ENCODE results near the gene MAD1L1.
"Not testable (repeated sequence)": the region's sequence is repeated elsewhere in the genome, so short reads cannot be mapped to it uniquely, and the experiment has no call there.

MAD1L1 gene

DNA sequence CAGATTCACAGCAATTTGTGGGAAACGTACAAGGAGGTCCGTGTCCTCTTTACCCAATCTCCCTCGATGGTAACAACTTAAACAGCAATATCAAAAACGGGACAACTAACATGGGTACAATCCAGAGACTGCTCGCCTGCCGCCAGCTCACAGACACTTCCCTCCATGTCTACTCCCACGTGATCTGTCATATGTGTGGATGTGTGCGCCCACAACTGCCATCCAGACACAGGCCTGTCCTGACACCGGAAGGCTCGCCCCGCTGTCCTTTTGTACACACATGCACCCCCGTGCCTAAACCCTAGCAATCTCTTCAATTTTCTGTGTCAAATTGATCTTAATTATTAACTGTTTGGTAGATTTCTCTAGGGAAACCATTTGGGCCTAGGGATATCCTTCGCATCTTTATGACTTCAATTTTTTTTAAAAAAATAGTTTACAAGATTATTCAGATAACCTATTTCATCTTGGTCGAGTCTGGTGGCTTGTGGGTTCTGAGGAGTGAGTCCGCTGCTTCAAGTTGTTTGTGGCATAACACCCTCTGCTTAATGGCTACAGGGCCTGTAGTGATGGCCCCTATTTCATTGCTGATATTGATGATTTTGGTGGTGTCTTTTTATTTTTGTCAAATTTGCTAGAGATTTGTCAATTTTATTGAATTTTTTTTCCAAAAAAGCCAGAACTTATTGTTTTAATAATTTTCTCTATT lies 260.6 kb downstream of the MAD1L1 start:
- DNase-seq (ENCODE audit: low read depth) = no peak

DNA sequence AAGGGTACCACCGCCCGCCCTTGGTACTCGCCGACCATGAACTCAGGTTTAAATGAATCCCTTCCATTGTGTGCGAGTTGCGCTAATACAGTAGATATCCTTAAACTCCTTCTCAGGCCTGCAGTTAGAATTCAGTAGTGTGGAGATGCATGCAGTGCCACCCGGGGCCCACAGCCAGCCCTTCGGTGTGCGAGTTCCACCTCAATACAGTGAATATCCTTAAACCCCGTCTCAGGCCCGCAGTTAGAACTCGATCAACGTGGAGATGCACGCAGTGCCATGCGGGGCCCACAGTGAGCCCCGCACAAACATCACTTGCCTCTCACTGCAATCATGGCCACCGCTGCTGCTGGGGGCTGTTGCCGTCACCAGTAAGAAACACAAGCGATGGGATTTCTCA lies 261.9 kb downstream of the MAD1L1 start:
- no peak for DNase-seq (ENCODE audit: low read depth)

DNA sequence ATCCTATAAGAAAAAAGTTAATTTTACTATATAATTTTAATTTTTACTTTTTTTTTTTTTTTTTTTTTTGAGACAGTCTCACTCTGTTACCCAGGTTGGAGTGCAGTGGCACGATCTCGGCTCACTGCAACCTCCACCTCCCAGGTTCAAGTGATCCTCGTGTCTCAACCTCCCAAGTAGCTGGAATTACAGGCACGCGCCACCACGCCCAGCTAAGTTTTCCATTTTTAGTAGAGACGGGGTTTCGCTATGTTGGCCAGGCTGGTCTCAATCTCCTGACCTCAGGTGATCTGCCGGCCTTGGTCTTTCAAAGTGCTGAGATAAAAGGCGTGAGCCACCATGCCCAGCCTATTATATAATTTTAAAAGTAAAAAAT lies 262.5 kb downstream of the MAD1L1 start:
- DNase-seq (ENCODE audit: low read depth) = not testable (repeated sequence)

DNA sequence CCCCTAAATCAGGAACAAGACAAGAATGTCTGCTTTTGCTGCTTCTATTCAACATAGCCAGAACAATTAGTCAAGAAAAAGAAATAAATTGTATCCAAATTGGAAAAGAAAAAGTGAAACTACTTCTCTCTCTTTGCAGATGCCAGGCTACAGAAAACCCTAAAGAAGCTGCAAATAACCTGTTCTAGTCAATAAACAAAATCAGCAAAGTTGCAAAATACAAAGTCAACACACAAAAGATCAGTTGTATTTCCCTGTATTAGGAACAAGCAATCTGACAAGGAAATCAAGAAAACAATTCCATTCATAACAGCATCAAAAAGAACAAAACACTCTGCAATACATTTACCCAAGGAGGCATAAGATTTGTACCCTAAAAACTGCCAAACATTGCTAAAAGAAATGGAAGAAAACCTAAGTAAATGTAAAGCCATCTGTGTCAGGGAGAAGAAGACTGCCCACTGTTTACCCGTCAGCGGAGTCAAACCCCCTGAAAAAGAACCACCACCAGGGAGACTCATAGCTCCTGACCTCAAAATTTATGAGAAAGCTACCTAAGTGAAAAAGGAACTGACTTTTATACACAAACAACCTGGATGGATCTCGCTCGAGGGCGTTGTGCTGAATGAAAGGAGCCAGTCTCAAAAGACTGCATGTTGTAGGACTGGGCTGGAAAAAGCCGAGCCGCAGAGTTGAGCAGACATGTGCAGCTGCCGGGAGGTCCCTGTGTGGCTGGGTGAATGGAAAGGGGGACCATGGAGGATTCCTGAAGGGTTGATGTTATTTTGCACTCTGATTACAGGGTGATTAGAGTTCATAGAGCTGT lies 263.1 kb downstream of the MAD1L1 start:
- DNase-seq (ENCODE audit: low read depth) = no peak

DNA sequence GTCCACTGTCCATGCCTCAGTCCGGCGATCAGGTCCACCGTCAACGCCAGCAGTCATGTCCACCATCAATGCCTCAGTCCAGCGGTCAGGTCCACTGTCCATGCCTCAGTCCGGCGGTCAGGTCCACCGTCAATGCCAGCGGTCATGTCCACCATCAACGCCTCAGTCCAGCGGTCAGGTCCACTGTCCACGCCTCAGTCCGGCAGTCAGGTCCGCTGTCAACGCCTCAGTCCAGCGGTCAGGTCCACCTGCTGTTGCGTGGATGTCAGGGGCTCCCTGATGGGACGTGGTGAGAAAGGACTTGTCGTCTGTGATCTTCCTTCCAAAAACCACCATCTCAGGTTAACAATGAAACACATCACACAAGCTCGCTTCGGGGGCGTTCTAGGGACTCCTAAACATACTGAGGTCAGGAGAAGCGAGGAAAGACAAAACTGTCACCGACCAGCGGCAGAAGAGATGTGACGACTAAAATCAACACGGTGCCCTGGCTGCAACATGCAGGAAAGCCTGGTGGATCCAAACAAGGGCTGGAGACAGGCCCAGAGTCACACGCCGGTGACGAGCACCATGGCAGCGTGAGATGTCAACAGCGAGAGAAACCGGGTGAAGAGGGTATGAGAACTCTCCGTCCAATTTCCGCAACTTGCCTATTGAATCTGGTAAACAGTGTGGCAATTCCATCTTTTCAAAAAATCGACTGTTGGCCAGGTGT lies 264.2 kb downstream of the MAD1L1 start:
- DNase-seq (ENCODE audit: low read depth) = no peak

DNA sequence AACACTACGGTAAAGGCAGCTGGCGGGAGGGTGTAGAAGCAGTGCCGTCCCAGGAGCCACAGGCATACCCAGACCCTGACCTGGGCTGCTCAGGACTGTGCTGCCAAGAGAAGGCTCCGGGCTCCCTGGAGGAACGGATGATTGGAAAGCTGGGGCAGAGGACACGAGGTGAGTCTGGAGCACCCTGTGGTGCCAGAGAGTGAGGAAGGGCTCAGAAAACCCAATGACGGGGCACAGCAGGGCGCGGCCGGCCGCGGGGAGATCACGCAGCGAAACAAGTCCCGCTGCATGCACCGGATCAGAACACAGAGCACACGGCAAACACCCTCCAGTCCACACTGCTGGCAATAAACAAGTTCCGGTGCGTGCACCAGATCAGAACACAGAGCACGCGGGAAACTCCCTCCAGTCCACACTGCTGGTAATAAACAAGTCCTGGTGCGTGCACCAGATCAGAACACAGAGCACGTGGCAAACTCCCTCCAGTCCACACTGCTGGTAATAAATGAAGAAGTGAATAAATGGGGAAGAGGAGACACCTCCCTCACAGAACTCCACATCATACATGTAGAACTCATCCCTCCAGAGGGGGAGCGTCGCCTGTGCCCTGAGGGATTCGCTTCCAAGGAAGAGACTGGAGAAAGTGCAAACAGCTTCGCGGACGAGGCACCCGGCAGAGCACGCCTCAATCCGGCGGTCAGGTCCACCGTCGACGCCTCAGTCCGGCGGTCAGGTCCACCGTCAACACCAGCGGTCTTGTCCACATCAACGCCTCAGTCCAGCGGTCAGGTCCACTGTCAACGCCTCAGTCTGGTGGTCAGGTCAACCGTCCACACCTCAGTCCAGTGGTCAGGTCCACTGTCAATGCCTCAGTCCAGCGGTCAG lies 265.0 kb downstream of the MAD1L1 start:
- no peak for DNase-seq (ENCODE audit: low read depth)

DNA sequence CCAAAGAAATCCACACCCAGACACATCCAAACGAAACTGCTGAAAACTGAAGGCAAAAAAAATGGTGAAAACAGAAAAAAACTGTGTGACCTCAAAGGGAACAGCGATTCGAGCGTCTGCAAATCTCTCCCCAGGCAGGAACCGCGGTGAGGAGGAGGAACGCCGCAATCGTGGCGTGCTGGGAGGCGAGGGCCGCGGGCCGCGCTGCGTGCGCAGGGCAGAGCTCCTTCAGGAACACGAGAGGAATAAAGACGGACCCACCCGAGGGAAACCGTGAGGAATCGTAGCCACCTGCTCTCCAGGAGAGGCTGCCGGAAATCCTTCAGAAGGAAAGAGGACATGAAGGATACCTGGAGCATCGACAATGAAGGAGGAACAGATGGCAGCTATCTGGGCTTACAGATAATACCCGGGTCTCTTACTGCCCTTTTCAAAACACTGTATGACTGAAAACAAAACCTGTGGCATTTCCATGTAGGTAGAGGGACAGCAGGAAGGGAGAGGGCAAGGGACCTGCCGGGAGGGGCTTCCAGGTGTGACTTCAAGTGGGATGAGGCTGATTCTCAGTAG lies 266.0 kb downstream of the MAD1L1 start:
- no peak for DNase-seq (ENCODE audit: low read depth)

DNA sequence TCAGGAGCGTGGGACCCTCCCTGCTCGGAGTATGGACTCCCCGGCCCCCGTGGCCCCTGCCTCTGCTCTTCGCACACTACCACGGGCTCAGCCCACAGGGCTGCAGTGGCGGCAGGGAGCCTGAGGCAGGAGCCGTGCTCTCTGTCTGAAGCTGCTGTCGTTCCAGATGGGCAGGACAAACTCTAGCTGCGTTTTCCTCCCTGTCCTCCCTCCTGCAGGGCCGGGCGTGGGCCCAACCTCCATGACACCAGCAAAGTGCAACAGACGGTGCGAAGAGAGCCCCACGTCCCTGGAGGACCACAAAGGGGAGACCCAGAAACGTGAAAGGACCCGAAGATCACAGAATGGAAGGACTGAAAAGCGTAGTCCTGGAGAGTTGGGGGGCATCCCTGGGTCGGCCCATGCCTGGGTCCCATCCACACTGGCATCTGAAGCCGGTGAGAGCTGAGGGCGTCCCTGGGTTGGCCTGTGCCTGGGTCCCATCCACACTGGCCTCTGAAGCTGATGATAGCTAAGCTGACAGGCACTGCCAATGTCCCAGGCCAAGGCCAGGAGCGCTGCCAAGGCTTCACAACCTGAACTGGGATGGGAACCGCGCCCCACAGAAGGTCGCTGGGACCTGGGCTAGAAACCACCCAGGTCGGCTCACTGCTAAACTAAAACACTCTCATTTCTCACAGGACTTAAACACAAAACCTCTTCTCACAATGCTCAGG lies 267.0 kb downstream of the MAD1L1 start:
- no peak for DNase-seq (ENCODE audit: low read depth)

DNA sequence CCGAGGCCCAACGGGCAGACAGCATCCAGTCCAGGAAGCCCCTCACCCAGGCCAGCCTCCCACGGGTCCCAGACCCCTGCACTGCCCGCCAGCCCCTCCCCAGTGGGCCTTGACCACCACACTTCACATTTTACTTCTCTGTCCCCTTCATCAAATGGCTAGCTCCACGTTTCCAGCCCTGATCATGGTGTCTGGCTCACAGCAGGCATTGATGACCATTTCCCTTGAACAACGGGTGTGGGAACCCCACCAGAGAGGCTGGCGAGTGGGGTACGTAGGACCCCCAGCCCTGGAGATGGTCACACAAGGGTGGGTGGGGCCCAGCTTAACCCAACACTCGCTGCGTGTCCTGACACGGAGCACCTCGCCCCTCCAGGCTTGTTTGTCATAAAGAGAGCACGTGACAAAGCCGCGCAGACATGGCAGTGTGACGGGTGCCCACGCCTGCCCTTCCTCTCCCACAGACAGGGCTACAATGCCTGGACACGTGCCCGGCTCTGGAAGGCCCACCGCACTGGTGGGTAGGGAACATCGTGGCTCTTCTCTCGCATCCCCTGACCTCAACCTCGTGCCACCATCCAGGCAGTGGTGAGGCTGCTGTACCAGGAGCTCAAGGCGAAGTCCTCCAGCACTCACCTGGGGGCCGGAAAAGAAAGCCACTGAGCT lies 267.7 kb downstream of the MAD1L1 start:
- no peak for DNase-seq (ENCODE audit: low read depth)

DNA sequence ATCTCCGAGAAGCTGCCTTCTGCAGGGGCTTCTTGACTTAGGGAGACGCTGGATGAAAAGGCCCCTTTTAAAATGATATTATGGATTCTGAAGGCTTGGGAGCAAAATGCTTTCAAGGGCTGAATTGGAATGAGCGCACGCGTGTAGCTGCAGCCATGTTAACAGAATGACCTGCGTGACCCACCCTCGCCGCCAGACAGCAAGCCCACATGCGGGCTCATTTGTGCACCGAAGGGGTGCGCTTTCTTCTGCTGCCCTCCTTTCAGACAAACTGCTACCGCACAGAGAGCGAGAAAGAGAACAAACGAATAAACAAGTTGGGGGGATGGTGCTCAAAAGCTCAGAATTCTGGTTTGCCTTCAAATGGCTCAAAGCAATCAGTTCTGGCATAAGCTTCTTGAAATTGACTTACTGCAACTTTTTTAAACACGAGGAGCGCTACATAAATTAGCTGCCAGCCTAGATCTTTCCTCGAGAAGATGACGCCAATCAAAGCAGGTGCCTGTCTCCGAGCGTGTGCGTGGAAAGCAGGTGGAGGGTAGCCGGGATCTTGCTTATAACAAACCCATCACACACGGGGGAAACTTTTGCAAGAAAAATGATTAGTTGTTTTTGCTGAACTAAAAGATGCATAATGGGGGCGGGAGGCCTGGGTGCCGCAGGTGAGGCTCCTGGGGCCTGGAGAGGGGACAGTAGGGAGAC lies 268.4 kb downstream of the MAD1L1 start:
- DNase-seq (ENCODE audit: low read depth) = no peak

DNA sequence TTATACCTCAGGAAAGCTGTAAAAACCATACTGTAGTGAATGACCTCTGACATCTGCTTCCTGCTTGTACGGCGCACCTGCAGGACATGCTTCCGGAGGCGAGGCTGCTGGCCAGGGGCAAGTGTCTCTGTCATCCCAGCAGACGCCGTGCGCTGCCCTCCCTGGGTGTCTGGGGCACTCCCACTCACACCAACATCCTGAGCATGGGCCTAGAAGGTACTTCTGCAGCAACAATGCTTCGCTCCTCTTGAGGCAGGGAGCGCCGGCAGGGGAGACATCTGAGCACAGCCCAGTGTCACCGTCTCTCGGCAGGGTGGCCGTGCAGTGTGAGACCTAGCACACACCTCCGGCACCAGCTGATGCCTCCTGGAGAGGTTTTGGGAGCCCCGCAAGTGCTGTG lies 269.2 kb downstream of the MAD1L1 start:
- no peak for DNase-seq (ENCODE audit: low read depth)

DNA sequence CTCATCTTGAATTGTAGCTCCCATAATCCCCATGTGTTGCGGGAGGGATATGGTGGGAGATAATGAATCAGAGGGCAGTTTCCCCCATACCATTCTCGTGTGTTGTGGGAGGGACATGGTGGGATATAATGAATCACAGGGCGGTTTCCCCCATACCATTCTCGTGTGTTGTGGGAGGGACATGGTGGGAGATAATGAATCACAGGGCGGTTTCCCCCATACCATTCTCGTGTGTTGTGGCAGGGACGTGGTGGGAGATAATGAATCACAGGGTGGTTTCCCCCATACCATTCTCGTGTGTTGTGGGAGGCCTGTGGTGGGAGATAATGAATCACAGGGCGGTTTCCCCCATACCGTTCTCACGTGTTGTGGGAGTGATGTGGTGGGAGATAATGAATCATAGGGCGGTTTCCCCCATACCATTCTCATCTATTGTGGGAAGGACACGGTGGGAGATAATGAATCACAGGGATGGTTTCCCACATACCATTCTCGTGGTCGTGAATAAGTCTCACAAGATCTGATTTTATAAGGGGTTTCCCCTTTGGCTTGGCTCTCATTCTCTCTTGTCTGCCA lies 271.0 kb downstream of the MAD1L1 start:
- peak; percentile 31 for DNase-seq (ENCODE audit: low read depth)

DNA sequence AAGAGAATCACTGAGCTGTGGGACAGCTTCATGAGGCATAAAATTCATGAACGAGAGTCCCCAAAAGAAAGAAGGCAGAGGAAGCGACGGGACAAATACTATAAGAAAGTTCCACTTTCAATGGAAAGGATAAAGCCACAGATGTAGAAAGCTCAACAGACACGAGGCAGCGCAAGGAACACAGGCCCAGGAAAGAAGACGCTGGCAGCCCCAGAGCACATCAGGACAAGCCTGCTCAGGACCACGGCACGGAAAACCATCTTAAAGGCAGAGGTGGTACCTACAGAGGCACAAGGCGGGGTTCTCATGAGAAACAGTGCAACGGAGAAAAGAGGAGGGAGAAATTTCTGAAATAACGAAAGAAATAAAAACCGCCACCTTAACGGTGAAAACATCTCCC lies 273.4 kb downstream of the MAD1L1 start:
- DNase-seq (ENCODE audit: low read depth) = no peak

DNA sequence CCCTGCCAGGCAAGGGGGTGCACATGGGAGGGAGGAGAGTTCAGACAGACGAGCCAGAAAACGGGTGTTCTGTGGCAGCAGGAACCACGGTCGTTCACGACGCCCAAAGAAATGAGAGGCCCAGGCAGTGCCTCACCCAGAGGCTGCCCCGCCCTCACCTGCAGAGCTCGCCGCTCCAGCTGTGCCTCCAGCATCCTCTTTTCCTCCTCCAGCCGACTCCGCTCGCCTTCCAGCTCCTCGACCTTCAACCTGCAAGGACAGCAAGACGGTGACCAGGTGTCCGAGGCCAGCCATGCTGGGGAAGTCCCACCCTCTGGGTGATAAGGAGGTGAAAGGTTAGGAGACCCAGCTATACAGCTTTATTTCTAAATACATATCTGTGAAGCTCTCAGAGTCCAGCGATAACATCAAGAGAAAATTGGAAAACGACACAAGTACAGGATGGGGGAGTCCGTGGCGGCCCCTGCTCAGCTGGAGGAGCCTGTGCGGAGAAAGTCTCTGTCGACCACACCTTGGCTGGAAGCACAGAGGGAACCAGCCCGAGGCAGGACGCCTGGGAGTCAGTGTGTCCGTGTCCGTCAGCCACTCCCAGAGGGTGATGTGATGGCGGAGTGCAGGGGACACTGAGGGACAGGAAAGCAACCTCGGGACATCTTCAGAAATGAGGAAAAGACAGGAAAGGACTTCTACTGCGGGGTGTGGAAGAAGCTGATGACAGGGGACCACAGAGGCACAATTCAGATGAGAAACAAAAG lies 275.1 kb downstream of the MAD1L1 start:
- no peak for DNase-seq (ENCODE audit: low read depth)

DNA sequence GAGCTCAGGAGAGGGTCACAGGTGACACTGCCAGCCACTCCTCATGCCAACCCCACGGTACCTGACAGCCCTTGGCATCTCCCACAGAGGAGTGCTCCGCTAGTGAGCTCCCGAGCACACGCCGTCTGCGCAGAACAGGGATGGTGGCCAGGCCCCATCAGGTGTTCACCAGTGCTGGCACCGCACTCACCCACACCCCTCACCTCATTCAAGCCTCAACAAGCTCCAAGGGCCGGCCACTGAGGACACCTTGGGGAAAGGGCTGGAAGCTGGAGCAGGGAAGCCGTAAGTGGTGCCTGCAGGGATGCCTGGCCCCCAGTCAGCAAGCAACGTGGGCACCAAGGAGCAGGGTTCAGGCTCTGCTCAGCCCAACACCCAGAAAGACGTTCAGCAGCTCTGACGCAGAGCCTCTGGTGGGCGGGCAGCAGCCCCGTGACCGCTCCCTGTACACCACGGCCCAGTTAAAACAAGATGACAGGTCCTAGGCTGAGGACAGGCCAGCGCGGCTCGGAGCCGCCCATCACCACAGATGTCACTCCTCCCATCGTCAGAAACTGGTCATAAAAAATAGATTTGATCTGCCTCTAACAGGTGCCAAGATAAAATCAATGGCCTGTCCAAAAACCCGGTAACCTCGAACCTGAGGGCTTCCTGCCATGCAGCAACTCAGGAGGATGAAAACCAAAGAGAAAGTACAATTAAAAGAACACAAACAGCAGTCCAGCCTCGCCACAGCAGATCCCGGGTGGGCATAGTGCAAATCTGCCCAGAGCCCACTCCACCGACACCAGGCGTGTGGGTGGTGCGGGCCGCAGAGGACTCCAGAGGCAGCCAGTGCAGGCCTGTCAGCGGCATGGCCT lies 275.9 kb downstream of the MAD1L1 start:
- no peak for DNase-seq (ENCODE audit: low read depth)

DNA sequence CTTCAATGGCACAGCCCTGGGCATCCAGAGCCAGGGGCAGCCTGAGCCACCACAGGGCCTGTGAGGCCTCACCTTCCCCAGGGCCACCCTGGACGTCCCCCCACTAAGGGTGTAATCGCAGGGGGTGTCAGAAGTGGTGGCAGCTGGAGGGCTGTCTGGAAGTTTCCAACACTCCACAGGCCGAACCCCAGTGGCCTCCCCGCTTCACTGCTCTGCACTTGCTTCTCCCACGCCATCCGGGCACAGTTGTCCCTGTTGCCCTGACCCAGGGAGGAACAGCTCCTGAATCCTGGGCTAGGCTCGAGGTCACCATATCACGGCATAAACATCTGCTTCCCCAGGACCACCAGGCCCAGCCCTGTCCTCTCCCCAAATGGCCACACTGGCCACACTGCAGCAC lies 276.6 kb downstream of the MAD1L1 start:
- DNase-seq (ENCODE audit: low read depth) = no peak

DNA sequence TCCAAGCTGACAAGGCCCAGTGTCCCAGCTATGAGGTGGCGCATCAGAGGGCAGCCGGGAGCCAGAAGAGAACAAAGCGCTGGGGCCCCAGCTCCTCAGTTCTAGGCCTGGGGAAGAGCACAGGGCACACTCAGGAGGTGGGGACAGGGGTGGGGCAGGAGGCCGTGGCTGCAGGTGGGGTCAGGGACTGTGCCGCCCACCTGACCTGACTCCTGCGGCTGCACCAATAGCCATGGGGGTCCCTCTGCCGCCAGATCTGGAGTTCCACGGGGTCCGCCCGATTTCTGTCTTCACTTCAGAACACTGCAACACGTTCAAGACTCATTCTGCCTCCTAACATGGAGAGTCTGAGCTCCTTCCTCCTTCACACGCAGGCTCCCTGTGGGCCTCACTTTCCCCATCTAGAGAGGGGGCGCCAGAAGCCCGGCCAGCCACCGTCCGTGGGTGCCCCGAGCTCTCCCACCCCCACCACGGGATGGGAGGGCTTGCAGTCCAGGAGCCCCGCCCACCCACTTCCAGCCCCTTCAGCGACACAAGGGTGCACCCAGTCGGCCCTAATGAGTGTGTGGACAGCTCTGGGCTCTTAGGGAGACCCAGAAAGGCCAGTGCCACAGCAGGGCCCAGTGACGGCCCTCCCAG lies 278.3 kb downstream of the MAD1L1 start:
- DNase-seq (ENCODE audit: low read depth) = no peak

All from T-helper 22 cell (primary cell).